K562 (cell line): ENCODE data around the gene AHSG.

ENCODE experiments used
- HLTF ChIP-seq: fragments of 450-650 bp; IDR thresholded peaks from 2 replicates; pipeline ENCODE4 v1.6.1; 2016
- JUN ChIP-seq, 2 experiments: sonication (generic) in 1 of 2; formaldehyde crosslinking in 1 of 2; IDR thresholded peaks; 2 replicates each; pipeline versions ENCODE4 v1.6.1 to v1.8.0; 2012 to 2022; ENCODE audit warnings: borderline replicate concordance in 2 of 2, mild to moderate bottlenecking in 2 of 2, improper control_type of control experiment in 1 of 2, low read depth in 1 of 2, low read length in 1 of 2, missing genetic modification reagents in 1 of 2
- TF ChIP-seq, protein P1 (sequence below): fragments of 450-650 bp; IDR thresholded peaks from 2 replicates; pipeline ENCODE4 v1.6.1; 2018; ENCODE audit not compliant: partially characterized antibody

DNA sequence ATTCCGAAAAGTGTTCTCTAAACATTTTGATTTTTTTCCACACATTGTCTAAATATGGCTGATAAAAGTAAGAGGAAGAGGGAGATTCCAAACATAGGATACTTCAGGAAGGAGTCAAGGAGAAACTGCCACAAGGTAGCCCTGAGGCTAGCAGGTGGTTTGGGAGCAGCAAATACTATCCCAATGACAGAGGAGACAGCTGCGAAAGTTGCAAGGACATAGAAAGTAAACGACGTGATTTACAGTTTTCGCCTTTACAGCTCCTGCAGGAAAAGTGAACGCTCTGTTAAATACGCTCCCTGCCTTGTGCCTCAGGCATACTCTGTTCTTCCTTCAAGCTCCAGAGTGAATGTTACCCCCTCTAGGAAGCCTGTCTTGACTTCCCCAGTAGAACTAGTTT, 23.7 kb downstream of the AHSG start:
- TF ChIP-seq JUN (IDR thresholded peaks at IDR 0.05; ENCODE audit: borderline replicate concordance, low read depth, low read length) (no peak), JUN (CRISPR knock-in tag; IDR thresholded peaks at IDR 0.05; ENCODE audit: borderline replicate concordance) (no peak), HLTF (no peak)
- TF ChIP-seq, protein P1, sequence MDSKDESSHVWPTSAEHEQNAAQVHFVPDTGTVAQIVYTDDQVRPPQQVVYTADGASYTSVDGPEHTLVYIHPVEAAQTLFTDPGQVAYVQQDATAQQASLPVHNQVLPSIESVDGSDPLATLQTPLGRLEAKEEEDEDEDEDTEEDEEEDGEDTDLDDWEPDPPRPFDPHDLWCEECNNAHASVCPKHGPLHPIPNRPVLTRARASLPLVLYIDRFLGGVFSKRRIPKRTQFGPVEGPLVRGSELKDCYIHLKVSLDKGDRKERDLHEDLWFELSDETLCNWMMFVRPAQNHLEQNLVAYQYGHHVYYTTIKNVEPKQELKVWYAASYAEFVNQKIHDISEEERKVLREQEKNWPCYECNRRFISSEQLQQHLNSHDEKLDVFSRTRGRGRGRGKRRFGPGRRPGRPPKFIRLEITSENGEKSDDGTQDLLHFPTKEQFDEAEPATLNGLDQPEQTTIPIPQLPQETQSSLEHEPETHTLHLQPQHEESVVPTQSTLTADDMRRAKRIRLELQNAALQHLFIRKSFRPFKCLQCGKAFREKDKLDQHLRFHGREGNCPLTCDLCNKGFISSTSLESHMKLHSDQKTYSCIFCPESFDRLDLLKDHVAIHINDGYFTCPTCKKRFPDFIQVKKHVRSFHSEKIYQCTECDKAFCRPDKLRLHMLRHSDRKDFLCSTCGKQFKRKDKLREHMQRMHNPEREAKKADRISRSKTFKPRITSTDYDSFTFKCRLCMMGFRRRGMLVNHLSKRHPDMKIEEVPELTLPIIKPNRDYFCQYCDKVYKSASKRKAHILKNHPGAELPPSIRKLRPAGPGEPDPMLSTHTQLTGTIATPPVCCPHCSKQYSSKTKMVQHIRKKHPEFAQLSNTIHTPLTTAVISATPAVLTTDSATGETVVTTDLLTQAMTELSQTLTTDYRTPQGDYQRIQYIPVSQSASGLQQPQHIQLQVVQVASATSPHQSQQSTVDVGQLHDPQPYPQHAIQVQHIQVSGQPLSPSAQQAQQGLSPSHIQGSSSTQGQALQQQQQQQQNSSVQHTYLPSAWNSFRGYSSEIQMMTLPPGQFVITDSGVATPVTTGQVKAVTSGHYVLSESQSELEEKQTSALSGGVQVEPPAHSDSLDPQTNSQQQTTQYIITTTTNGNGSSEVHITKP = no peak
